Amniotic stem cell (primary cell): ENCODE data around the gene SLC8A1.

Experiments used
- DNase-seq: peaks from one replicate; lab custom pipeline; 2025; lab: John Stamatoyannopoulos, UW

Gene SLC8A1

DNA sequence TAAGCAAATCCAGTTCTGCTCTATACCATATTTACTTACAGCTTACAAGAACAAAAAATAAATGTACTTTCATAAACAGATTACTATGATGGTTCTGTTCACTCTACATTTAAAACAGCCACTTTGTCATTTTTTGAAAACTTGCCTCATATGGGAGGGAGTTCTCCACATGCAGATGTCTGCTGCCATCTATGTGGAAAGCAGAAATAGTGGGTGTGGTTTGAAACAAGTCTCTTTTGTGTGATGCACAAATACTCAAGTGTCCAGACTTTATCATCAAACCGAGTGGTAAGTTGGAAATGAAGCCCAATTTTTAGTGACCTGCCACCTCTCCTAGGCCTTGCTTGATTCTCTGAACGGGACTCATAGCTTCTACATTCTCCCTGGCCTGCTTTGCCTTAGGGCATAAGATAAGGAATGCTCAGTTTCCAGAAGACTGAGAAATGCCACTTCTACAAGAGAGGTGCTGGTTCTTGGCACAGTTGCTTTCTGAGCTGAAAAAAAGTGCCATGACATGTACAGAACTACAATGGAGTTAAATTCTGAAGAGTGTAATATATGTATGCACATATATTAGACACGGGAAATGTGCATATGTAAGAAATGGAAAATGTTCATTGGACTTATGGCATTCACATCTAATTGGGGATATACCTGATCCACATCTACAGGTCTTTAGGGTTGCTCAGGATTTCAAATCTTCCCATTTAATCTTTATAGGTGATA is 221.0 kb downstream of the SLC8A1 start:
- DNase-seq = no peak

- no peak for DNase-seq
These were observed 221.7 kb downstream of the SLC8A1 start for GRCh38 chr2:40230186-40230585.

DNA sequence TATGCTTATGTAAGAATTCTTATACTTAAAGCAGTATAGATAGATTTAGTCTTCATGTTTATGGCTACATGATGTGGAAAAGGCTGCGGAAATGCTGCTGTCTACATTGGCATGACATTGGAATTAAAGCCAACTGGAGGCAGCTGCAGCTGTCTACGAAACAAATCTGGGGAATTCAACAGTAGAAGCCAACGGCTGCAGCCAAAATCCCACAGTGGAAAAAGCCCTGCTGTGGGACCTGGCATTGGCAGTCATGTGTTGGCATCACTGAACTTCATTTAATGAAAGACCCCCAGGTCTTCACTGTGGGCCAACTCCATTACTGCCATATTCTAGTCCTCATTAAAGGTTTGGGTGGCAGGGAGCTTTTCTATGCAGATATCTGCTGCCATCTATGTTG is 223.6 kb downstream of the SLC8A1 start:
- DNase-seq = no peak

DNA sequence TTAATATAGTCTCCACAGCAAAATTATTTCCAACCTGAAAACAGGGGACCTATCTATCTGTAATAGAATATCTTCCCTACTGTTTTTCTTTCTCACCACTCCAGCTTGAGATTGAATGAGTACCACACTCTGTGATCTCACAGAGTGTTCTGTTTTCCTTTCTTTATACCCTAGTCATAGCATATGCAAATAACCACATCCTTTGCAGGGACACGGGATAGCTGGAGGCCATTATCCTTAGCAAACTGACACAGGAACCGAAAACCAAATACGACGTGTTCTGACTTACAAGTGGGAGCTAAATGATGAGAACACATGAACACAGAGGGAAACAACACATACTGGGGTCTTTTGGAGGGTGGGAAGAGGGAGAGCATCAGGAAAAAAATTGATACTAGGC is 224.7 kb downstream of the SLC8A1 start:
- DNase-seq = no peak

DNA sequence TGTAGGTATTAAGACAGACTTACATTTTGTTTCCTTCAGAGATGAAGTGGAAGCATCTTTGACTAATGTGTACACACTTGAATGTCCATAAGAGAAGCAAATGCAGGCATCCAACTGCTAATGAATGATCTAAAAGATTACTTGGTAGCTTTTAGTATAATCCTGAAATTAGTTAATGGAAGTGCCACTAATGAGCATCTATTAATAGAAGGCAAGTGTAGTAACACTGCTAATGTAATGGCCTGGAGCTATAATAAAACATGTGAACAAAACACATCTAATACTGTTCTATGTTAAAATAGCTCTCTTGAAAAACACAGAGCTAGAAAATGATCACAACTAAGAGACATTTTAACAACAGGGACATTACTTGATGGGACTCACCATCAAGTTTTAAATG is 225.3 kb downstream of the SLC8A1 start:
- no peak for DNase-seq

DNA sequence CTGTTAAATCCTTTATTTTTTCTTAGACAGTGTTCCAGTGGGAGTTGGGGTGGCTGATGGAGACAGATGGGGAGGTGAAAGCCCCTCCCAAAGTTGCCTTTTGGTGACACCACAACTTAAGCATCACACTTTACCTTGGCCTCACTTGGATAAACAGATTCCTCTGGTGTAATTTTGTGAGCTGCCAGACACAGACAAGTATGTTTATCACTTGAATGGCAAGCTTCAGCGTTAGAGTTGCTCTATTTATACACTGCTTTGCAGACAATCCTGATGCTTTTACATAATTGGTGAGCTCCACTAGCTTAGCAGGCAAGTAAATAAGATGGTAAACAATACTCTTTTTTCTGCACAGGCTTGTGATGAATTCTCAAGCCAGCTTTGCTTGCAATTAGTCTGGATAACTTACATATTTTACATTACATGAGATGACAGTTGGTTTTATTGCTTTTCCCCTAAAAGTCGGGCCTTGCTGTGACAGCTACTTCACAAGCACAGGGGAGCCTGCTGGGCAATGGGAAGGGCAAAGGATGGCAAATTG is 226.2 kb downstream of the SLC8A1 start:
- no peak for DNase-seq

- DNase-seq = no peak
These were observed 227.6 kb downstream of the SLC8A1 start for GRCh38 chr2:40224318-40224717.

DNA sequence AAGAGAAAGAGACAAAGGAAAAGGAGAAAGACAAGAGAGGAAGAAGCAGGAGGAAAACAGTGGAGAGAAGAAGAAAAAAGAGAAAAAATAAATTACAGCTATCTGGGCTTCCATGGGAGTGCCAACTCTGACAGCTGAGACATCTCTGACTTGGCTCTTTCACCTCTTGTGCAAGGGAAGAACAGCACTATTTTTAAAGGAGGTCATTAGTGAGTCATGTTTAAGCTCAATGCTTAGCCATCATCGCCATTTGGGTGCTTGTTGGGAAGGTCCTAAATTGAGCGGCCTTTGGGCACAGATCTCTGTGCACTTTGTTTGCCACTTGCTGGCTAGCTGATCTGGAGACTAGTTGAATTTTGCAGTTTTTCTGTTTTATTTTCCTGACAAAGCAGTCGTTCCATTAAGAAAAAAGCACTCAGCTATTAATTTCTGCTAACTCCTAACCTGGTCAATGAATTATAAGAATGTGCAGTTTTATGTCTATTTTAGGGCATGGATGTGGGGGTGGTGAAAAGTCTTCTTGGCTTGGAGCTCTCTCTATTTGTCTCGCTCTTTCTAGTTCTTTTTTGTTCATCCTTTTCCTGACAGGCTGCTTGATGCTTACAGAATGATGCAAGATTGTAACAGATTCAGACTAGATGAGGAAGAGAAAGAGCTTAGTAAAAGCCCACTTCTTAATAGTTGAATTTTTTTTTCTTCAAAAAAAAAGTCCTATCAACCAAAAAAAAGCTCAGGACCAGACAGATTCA is 231.5 kb downstream of the SLC8A1 start:
- no peak for DNase-seq

DNA sequence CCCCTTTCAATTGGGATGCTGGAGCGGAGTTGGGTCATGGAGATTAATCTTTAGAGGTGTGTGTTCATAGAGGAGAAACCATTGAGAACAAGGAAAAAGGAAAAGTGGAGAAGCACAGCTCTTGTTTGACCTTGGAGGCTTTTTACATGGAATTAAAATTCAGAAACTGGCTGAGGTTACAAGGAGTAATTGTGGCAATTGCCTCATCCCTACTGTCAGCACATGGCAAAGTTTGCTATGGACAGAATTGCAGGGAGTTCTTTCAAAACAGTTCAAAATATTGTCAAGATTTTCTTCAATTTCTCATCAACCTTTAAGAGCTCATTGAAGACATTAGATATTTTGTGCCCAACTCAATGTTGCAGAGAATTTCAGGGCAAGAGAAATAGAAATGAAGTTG is 232.7 kb downstream of the SLC8A1 start:
- DNase-seq = no peak

GRCh38 chr2:40218679-40219078 is 233.2 kb downstream of the SLC8A1 start:
- no peak for DNase-seq

GRCh38 chr2:40213619-40214018 is 238.3 kb downstream of the SLC8A1 start:
- DNase-seq = no peak

DNA sequence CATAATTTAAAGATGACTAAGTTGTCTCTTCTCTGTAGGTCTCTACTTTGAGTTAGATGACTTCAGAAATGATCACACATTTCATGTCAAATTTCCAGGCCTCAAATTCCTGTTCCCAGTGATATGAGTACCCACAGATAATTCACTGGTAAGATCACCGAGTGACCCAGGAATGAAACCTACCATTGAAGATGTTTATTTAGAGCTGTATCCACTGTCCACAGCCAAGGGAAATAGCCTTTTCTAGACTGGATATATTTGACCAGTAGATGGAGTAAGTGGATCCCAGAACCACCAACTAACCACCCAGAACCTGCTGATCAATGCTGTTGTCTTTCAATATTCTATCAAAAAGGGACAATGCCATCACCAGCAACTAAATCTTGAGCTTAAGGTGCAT is 238.8 kb downstream of the SLC8A1 start:
- DNase-seq = no peak

GRCh38 chr2:40210968-40211353 is 240.9 kb downstream of the SLC8A1 start:
- no peak for DNase-seq

DNA sequence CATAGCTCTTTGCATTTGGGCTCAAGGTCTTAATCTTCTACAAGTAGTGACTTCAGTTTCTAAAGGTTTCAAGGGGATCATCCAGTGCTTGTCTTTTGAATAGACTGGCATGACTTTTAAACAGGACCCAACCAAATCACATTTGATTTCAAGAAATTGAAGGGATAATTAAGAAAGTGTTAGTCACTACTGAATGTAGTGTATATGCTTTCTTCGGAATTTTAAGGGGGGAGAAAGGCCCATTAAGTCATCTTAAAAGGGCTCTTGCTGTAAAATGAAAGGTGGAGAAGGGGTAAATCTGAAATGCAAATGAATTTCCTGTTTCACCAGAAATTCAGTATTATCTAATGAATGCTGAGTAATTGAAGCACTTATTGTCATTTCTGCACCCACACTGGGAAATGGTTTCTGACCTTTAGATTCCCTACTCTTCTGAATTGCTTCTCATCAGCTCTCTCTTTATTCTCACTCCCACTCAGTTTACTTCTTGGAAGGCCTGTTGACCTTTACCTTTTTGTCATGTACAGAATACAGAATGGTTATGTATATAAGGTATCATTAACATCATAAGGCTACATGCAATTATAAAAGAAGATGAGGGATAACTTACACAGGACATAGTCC is 241.4 kb downstream of the SLC8A1 start:
- DNase-seq = no peak

DNA sequence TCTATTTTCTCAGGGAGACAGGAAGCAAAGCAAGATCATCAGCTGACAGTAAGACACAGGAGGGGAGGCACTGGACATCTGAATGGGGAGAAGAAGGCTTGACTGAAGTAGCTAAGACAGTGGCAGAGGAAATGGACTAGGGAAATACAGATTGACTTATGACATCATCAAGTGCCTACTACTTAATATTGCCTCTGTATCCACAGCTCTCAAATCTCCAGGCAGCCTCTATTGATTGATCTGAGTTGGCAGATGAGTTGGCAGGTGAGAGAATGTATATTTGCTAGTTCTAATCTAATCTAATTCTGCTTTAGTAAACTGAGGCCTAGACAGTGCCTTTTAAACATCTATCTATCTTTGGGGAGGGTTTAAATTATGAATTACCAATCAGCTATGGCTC is 242.1 kb downstream of the SLC8A1 start:
- no peak for DNase-seq

DNA sequence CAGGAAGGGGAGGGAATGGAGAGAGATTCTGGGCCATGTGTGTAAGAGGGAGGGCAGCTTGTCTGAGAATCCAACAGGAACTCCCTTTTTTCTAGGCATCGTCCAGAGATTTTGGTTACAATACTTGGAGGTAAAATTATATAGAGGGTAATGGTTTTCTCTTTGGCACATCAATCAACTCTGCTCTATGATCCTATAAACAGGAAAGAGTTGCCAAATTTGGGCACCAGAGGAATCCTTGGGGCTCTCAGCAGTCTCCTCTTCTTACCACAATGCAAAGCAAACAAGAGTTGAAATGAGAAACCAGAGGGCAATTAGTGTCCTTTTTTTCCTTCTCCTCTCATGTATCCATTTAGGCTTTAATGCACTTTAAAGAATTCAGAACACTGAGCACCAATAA is 243.4 kb downstream of the SLC8A1 start:
- DNase-seq = no peak

DNA sequence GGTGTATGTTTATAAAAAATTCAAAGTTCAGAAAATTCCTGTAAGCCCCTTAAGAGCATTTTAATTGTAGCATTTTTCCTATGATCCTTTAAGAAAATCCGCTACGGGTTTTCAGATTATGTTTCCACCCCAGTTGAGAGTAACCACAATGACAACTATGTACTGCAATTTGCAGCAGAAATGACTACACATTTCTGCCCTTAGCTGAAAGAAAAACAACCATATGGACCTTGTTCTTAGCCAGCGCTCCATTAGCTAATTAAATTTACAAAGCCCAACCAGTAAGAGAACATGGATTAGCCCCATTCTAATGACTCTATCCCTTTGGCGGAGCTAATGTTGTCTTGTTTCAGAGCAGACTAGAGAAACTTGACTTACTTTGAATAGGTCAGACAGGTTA is 247.6 kb downstream of the SLC8A1 start:
- no peak for DNase-seq

DNA sequence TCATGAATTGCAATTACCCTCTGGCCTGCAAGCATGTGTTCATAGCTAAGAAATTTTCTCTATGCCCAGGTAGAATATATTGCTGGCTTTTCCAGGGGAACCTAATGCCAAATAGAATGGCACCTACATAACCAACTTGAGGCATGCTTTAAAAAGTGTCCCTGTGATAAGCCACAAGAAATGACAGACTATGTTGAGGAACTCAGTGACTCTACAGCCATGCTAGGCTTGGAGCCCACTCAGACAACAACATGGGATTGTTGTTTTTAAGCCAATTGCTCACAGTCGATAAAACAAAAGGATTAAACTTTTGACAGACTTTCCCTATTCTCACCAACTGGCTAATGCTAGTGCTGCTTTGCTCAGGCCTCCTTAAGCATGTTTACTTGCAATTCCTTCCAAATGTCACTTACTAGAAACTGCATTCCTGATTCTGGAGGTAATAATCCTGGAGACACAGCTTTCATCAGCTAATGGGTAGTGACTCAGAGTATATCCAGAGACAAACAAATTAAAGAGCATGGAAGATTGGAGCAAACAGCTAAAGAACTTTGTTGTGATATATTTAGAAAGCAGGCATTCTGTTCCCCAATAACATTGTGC is 249.0 kb downstream of the SLC8A1 start:
- no peak for DNase-seq

DNA sequence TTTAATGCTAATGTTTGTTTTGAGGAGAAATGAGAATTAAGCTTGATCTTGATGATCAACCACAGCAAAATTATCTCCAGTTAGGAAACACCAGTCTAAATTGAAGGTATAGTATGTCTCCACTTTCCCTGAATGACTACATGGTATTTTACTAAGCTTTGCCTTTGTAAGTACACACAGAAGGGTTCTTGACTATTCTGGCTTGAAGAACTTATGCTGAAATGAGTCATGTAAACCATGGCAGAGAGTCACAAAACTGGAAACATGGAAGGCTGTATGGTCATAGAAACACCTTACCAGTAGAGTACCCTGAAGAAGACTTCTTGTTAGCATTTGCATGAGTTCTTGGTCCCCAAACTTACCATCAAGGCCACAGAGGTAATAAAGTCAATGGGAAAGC is 250.5 kb downstream of the SLC8A1 start:
- no peak for DNase-seq

- DNase-seq = no peak
These were observed 251.4 kb downstream of the SLC8A1 start for GRCh38 chr2:40200366-40200915.

DNA sequence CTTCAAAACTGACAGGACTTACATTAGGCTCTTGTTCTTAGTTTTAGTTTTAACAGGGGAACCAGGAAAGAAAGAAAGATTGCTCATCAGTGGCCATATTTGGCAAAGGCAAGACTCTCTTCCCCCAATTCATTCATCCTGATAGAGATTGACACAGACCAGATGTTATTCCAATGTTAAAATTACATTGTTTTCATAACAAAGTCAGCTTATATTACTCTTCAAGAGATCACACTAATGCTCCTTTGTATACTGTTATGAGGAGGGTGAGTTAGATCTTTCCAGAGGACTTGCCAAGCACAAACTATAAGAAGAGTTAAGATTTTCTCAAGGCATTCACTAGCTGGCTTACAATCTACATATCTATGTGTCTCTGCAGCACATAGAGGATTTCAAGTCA is 252.1 kb downstream of the SLC8A1 start:
- DNase-seq = no peak

DNA sequence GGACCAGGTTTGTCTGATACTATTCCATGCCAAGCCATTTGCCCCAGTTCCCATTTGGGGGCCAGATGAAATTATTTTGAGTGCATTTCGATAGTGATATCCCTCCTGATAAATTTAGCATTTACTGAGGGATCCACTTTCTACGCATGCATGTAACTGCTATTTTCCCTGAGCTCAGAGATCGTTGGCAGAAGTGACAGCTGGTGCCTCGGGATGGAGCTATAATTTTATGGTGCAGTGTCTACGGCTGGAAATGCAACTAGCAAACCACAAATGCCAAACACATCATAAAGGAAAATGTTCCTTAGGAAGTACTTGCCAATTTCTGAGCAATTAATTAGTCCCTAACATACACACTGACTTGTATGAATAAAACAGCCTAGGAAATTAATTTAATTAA is 254.8 kb downstream of the SLC8A1 start:
- DNase-seq = no peak
